HCEC 1CT (cell line): ENCODE data around the gene ADARB2.

Experiments
- DNase-seq: peaks from one replicate; pipeline ENCODE4 v3.0.0-alpha.2; 2017

ADARB2 gene

GRCh38 chr10:1189166-1190051 is 547.9 kb downstream of the ADARB2 start:
- DNase-seq = no peak

GRCh38 chr10:1188558-1189135 is 548.7 kb downstream of the ADARB2 start:
- no peak for DNase-seq

- DNase-seq = no peak
These were observed 549.3 kb downstream of the ADARB2 start for GRCh38 chr10:1187855-1188557.

GRCh38 chr10:1187151-1187854 is 550.0 kb downstream of the ADARB2 start:
- DNase-seq = no peak

- no peak for DNase-seq
These were observed 550.7 kb downstream of the ADARB2 start for GRCh38 chr10:1186683-1186990.

- no peak for DNase-seq
These were observed 551.2 kb downstream of the ADARB2 start for GRCh38 chr10:1185911-1186682.

GRCh38 chr10:1184541-1185430 is 552.5 kb downstream of the ADARB2 start:
- DNase-seq = no peak

GRCh38 chr10:1183701-1184100 is 553.6 kb downstream of the ADARB2 start:
- no peak for DNase-seq

- DNase-seq = no peak
These were observed 554.3 kb downstream of the ADARB2 start for GRCh38 chr10:1183033-1183396.

- no peak for DNase-seq
These were observed 554.9 kb downstream of the ADARB2 start for GRCh38 chr10:1182280-1183032.

GRCh38 chr10:1180836-1181235 is 556.5 kb downstream of the ADARB2 start:
- no peak for DNase-seq

- no peak for DNase-seq
These were observed 557.1 kb downstream of the ADARB2 start for GRCh38 chr10:1180071-1180730.

GRCh38 chr10:1179346-1180070 is 557.8 kb downstream of the ADARB2 start:
- DNase-seq = no peak

GRCh38 chr10:1178506-1178905 is 558.8 kb downstream of the ADARB2 start:
- no peak for DNase-seq

GRCh38 chr10:1177936-1178335 is 559.4 kb downstream of the ADARB2 start:
- no peak for DNase-seq

GRCh38 chr10:1175956-1176565 is 561.3 kb downstream of the ADARB2 start:
- no peak for DNase-seq

GRCh38 chr10:1174022-1174421 is 563.3 kb downstream of the ADARB2 start:
- no peak for DNase-seq

- DNase-seq = no peak
These were observed 564.2 kb downstream of the ADARB2 start for GRCh38 chr10:1173091-1173490.
